GM21447 (cell line): ENCODE data around the gene HMCN2.

Experiments
- ATAC-seq: cut with Tn5 transposase; IDR thresholded peaks from one replicate; pipeline ENCODE4 v1.9.1; 2021; ENCODE audit not compliant: unreplicated experiment

HMCN2 gene

GRCh38 chr9:130405657-130406257 is 140.2 kb downstream of the HMCN2 start:
- ATAC-seq = no peak

- no peak for ATAC-seq
Measured at GRCh38 chr9:130406278-130406895, 140.8 kb downstream of the HMCN2 start.

GRCh38 chr9:130407916-130408663 is 142.5 kb downstream of the HMCN2 start:
- ATAC-seq = no peak

DNA sequence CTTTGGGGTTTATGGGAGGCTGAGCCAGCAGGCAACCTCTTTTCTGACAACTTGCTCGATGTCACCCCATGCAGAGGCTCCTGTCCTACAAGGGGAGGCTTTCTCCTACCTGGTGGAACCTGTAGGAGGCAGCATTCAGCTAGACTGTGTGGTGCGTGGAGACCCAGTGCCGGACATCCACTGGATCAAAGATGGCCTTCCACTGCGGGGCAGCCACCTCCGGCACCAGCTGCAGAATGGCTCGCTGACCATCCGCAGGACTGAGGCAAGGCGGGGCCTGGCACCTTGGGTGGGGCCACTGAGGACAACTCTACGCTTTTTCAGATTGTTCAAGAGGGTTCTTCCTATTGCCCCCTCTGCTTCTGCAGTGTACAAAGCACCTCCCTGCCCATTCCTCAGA is 143.1 kb downstream of the HMCN2 start:
- no peak for ATAC-seq

DNA sequence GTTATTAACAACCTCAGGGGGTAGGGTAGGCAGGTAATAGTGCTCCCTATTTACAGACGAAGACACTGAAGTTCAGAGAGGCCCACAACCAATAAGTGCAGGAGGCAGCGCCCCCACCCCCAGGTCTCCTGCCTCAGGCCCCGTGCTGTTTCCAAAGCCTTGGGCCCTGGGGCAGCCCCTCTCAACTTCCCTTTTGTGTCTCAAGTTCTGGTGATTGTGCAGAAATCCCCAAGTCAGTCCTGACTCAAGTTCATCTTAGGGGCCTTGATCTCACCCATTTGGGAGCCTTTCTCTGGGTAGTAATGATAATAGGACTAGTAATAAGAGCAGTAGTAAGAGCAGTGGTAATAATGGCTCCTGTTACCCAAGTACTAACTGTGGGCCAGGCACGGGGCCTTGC is 143.7 kb downstream of the HMCN2 start:
- no peak for ATAC-seq

DNA sequence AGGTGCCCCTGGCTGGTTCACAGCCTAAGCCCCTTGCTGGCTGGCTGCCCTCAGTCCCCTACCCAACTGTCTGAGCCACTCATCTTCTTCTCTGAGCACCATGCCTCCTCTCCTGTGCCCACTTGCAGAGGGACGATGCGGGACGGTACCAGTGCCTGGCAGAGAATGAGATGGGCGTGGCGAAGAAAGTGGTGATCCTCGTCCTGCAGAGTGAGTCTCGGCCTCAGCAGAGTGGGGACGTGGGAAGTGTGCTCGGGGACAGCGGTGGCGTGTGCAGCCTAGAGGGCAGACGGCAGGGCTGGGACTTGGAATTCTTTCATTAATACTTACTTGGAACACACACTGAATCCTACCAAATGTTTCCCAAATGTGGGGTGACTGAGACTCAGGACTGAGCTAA is 144.9 kb downstream of the HMCN2 start:
- ATAC-seq = no peak

DNA sequence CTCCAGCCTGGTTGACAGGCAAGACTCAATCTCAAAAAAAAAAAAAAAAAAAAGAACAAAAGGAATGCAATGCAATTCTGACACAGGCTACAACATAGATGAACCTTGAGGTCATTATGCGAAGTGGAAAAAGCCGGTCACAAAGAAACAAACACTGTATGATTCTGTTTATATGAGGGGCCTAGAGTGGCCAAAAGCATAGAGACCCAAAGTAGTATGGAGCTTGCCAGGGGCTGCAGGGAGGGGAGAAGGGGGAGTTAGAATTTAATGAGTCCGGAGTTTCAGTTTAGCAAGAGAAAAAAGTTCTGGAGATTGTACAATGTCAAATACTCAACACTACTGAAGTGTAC is 146.0 kb downstream of the HMCN2 start:
- no peak for ATAC-seq

GRCh38 chr9:130414081-130414731 is 148.6 kb downstream of the HMCN2 start:
- no peak for ATAC-seq

GRCh38 chr9:130414910-130415746 is 149.6 kb downstream of the HMCN2 start:
- no peak for ATAC-seq

DNA sequence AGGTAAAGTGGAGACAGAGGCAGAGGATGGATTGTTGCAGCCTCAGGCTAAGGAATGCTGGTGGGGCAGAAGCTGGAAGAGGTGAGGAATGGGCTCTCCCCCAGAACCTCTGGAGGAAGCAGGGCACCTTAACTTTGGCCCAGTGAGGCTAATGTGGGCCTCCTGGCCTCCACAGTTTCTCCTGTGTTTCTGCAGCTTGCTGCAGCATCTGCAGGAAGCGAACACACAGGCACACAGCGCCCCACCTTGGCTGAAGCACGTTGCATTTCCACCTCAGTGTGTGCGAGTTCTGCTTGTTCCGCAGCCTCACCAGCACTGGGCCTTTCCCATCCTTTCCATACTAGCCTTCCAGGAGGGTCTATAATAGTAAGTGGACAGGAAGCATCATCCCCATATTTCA is 152.0 kb downstream of the HMCN2 start:
- no peak for ATAC-seq

- no peak for ATAC-seq
Measured at GRCh38 chr9:130418776-130419175, 153.2 kb downstream of the HMCN2 start.

DNA sequence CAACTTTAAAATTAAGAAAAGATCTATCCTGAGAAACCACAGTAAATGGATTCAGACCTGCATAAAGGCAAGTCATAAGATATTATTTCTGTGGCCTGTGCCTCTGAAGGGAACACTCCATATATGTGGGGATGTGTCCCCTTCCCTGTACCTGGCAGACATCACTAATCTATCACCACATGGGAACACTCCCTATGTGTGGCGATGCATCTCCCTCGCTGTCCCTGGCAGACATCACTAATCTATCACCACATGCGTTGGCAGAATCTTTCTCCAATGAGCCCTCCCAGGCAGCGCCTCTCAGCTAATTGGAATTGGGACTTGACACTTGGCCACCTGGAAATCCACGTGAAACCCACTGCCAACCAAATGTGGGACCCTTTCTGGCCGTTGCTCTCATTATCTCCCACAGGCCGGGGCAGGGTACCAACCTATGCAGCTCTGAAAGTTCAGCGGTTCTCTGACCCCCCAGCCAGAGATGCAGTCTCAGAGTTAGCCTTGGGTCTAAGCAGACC is 154.0 kb downstream of the HMCN2 start:
- no peak for ATAC-seq

DNA sequence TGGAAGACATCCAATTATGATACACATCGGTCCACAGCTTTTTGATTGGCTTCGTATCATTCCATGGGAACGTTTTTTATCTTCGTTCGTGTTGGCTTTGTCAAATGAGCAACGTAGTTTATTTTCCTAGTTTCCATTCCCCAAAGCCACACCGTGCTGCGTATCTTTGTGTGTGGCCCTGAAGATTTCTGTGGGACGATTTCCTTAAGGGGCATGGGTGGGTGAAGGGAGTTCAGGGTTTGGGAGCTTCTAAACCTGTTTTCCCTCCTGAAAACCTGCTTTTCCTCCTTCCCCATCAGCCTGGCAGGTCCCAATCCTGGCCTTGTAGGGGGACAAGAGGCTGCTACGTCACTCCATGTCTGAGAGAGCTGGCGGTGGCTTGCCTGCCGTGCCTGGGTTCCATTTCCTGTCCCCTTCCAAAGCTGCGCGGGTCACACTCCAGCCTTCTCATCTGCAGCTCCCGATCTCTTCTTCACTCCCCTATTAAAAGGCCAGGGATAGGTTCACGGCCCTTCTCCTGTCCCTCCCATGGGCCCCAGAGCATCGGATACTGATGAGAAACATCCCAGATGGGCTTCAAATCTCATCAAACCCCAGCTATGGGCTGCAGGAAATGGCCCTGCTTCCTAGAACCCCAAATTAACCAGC is 155.7 kb downstream of the HMCN2 start:
- ATAC-seq = no peak

DNA sequence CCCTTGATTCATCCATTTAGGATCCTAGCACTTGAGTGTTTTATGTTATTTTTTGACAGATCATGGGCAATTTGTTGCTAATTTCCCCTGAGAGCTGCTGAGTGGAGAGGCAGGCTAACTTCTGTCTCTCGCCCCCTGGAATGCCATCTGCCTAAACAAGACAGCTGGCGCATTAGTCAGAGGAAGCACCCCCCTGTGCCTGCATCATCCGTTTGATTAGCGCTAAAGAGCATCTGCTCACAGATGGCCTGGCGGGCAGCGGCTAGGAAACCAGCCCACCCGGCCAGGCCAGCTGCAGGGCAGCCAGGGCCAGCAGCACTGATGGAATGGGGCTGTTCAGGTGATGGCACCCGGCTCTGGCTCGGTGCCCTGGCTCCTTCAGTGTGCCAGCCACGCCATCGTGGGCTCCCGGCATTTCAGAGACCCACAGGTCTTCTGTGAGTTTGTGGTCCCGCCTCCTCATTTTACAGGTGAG is 156.3 kb downstream of the HMCN2 start:
- no peak for ATAC-seq

DNA sequence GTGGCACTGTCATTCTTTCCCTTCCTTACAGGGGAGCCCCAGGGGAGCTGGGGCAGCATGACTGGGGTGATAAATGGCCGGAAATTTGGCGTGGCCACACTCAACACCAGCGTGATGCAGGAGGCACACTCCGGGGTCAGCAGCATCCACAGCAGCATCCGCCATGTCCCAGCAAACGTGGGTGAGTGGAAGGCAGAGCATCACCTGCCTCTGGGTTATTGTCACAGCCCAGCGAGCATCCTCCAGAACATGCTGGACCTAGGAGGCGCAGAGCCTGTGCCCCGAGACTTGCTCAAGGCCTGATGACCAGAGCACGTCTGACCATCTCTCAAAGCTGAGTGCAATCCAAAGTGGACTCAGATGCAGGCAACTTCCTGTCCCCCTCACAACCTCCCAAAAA is 157.0 kb downstream of the HMCN2 start:
- ATAC-seq = no peak

- no peak for ATAC-seq
Measured at GRCh38 chr9:130423272-130423671, 157.7 kb downstream of the HMCN2 start.

DNA sequence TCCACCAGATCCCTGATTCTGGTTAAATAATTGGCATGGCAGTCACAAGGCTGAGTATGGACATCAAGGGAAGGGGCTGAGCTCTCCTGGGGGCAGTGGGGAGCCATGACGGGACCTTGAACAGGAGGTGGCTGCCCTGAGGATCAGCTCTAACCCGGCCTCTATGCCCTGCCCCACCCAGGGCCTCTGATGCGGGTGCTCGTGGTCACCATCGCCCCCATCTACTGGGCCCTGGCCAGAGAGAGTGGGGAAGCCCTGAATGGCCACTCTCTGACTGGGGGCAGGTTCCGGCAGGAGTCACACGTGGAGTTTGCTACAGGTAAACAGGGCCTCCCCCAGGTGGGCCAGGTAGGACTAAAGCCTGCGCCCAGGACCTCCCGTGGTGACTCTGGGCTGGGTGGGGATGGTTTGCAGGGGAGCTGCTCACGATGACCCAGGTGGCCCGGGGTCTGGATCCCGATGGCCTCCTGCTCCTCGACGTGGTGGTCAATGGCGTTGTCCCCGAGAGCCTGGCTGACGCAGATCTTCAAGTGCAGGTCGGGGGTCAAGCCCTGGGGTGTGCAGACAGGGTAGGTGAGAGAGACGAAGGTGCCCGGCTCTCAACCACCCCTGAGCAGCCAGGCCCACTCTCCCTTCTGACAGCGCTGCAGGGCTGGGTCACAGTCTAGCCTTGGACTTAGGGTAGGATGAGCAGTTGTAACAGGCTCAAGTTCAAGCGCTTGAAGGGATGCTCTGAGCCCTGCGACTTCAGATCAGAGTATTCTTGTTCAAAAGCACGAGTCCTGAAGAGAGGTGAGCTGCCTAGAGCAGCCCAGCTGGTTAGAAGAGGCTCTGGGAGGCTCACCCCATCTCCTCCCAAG is 159.3 kb downstream of the HMCN2 start:
- no peak for ATAC-seq

GRCh38 chr9:130425741-130426466 is 160.3 kb downstream of the HMCN2 start:
- ATAC-seq = no peak

- no peak for ATAC-seq
Measured at GRCh38 chr9:130426467-130426773, 160.9 kb downstream of the HMCN2 start.
